GM18526 (cell line): ENCODE results near the gene TTLL5.

Source experiments
- POLR2A ChIP-seq: IDR thresholded peaks from 3 replicates; pipeline ENCODE4 v1.6.1; 2011; ENCODE audit not compliant: insufficient read length; ENCODE audit errors: extremely low read depth

Gene TTLL5

GRCh38 chr14:75866970-75867369 lies 205.9 kb downstream of the TTLL5 start:
- no peak for TF ChIP-seq POLR2A

- TF ChIP-seq POLR2A: no peak
These were observed 210.3 kb downstream of the TTLL5 start for GRCh38 chr14:75871181-75871880.

- TF ChIP-seq POLR2A: no peak
These were observed 214.9 kb downstream of the TTLL5 start for GRCh38 chr14:75875958-75876357.

- TF ChIP-seq POLR2A: no peak
These were observed 215.5 kb downstream of the TTLL5 start for GRCh38 chr14:75876530-75876929.

GRCh38 chr14:75877292-75877691 lies 216.2 kb downstream of the TTLL5 start:
- TF ChIP-seq POLR2A: no peak

- no peak for TF ChIP-seq POLR2A
These were observed 216.8 kb downstream of the TTLL5 start for GRCh38 chr14:75877884-75878283.

GRCh38 chr14:75879031-75879430 lies 218.0 kb downstream of the TTLL5 start:
- no peak for TF ChIP-seq POLR2A

- no peak for TF ChIP-seq POLR2A
These were observed 219.5 kb downstream of the TTLL5 start for GRCh38 chr14:75880512-75880911.

- no peak for TF ChIP-seq POLR2A
These were observed 220.9 kb downstream of the TTLL5 start for GRCh38 chr14:75881994-75882393.

- TF ChIP-seq POLR2A: no peak
These were observed 223.2 kb downstream of the TTLL5 start for GRCh38 chr14:75884198-75884611.

- no peak for TF ChIP-seq POLR2A
These were observed 224.8 kb downstream of the TTLL5 start for GRCh38 chr14:75885829-75886228.

- TF ChIP-seq POLR2A: no peak
These were observed 225.7 kb downstream of the TTLL5 start for GRCh38 chr14:75886636-75887348.

GRCh38 chr14:75888945-75889344 lies 227.9 kb downstream of the TTLL5 start:
- TF ChIP-seq POLR2A: no peak

GRCh38 chr14:75896341-75896740 lies 235.3 kb downstream of the TTLL5 start:
- no peak for TF ChIP-seq POLR2A

- TF ChIP-seq POLR2A: no peak
These were observed 243.3 kb downstream of the TTLL5 start for GRCh38 chr14:75904311-75904710.

GRCh38 chr14:75905147-75905904 lies 244.3 kb downstream of the TTLL5 start:
- no peak for TF ChIP-seq POLR2A
